HG03457 (cell line): ENCODE data around the gene DIS3L2.

Experiments used
- ATAC-seq: cut with Tn5 transposase; IDR thresholded peaks from one replicate; pipeline ENCODE4 v1.9.1; 2021; ENCODE audit warnings: moderate number of reproducible peaks; ENCODE audit not compliant: unreplicated experiment

Gene DIS3L2

DNA sequence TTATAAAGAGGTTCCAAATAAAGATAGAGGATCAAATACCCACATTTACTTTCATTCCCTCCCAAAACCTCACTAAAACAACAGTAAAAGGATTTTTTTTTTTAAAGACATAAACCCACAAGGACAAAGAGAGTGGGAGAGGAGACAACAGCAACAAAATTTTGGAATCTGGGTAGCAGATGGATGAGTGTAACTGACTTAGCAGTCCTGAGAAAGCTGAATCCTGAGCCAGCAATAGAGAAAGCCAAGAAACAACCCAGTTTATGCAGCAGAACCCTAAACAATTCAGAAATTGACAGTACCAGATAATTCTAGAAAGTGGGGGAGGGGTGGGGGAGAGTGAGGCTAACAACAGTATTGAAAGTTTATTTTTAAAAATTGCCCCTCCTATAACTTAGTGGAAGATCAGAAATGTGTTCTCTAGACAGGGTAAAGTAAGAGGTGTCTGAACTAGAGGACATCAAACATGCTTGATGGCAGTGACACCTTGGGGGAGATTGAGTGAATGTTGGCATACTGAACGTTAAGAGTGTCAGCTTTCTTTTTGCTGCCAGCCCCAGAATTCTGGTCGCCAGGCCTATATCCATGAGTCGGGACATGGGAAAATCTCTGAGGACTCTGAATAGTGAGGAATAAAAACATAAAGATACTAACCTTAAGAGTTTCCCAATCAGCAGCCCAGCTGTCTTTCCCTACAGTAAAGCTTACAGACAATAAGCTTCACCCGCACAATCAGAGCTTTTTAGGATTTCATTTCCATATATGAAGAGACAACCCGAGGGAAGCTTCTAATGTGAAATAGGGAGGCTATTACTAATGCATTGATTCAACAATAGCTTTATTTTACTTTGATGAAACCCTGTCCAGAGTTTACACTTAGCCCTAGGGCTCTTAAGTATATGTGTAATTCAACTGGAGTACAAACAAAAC is 289.0 kb downstream of the DIS3L2 start:
- ATAC-seq: no peak

DNA sequence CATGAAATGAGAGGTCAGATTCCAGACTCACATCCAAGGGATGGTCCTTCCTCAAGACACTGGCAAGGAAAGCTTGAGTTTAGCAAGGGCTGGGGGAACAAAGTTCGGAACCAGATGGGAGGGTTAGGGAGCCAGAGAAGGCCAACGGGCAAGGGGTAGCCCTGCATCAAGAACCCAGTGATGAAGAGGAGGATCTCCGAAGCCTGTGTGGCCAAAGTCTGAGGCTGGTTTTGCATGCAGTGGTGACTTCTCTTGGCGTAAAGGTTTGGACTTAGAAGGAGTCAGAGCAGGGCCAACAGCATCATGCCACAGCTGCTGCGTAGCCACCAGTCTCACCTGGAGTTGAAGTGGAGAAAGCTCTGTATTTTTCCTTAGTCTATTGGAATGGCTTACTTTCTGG is 293.5 kb downstream of the DIS3L2 start:
- ATAC-seq: no peak

- ATAC-seq: no peak
Observed at GRCh38 chr2:232260075-232260474, 298.6 kb downstream of the DIS3L2 start.

- ATAC-seq: no peak
Observed at GRCh38 chr2:232261776-232262175, 300.3 kb downstream of the DIS3L2 start.

- no peak for ATAC-seq
Observed at GRCh38 chr2:232263295-232263694, 301.8 kb downstream of the DIS3L2 start.

GRCh38 chr2:232264081-232264480 is 302.6 kb downstream of the DIS3L2 start:
- no peak for ATAC-seq

DNA sequence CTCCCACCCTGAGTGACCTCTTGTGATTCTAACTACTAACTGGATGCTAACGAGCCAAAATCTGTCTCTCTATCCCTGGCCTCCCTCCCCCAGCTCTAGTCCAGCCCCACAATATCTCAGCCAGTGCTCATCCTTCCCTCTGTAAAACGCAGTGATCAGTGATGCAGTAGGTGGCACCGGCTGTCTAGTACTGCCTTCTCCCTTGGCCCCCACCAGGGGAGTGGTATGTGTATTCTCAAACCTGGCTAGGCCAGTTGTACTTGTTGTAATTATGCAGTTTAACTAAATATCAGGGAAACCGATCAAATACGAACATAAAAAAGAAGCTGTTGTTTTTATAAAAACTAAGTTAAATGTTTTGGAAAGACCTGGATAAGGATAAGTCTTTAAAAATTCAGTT is 303.8 kb downstream of the DIS3L2 start:
- ATAC-seq: no peak

- ATAC-seq: no peak
Observed at GRCh38 chr2:232268636-232269165, 307.2 kb downstream of the DIS3L2 start.

DNA sequence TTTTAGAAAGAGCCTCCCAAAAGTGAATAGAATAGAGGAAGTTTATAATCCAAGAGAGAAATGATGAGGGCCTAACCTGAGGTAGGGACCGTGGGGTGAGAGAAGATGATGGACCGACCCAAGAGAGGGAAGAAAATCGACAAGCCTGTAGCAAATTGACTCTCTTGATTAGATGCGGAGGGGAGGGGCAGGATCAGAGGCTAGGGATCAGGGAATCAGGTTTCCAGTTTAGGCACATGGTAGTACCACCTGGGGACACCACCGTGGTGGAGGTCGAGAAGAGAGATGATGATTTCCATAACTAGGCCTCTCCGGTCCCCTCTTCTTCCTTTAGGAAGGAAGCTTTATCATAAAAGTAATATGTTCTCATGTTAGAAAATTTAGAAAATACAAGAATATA is 308.4 kb downstream of the DIS3L2 start:
- ATAC-seq: no peak

GRCh38 chr2:232273903-232274643 is 312.6 kb downstream of the DIS3L2 start:
- ATAC-seq: no peak

- ATAC-seq: no peak
Observed at GRCh38 chr2:232275670-232276069, 314.2 kb downstream of the DIS3L2 start.

DNA sequence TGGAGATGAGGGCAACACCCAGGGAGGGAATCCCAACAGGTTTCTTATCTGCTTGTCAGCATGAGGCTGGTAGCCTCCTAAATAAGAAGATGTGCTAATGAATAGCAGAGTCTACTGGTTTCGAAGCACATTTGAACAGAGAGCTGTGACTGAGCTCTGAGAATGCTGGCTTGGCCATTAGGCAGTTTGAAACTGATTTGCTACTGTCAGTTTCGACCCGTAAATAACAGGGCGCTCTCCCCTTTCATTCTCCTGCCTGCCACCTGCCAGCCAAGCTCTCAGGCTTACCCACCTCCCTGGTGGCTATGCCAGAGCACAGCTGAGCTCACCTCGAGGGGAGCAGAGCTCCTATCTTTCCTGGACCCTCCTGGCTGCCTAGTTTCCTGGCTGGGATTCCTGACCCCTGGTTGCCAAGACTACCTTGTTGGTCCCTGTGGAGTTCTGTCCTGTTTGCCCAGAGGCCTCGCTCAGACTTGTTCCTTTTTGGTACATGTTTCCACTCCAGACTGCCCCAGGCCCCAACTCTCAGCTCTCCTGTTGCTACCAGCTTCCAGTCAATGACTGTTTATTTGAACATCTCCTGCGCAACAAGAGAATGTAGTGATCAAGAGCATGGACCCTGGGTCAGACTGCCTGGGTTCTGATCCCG is 314.7 kb downstream of the DIS3L2 start:
- ATAC-seq: no peak

DNA sequence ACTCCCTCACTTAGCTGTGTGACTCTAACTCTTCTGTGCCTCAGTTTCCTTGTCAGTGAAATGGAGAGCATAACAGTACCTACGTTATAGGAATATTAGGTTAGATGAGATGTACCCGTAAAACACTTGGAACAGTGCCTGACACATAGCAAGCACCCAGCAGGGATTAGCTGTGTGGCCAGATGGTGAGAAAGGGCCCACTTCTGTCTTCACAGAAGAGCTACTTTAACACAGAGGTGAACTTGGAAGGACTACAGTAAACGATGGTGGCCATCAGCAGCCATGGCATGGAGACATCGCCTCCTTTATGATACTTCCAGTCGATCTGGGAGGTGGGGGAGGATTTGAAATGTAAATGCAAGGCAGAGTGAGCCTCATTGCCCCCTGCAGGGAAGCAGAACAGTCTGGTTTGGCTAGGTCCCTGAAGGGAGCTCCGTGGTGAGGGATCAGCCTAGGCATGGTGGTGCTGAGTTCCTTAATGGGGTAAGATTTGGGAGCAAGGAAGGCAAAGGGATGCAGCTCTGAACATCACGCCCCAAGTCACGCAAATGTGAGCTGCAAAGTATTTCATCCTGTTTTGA is 315.3 kb downstream of the DIS3L2 start:
- ATAC-seq: no peak

- no peak for ATAC-seq
Observed at GRCh38 chr2:232278534-232278933, 317.0 kb downstream of the DIS3L2 start.

DNA sequence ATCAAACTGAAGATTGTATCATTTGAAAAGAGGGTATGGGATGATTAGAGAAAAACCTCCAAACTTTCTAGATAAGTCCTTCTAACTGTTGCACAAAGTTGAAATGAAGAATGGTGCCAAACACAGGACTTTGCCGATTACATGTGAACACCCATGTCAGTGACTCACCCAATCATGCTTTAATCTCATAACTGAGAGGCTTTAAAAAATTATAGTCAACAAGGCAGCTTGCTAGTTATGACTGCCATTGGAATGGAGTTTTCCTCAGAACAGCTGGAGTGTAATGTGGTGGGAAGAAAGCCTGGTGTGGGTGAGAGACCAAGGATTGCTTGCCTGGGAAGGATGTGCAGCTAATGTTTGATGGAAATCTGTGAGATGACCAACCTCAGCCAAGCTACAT is 318.8 kb downstream of the DIS3L2 start:
- ATAC-seq: no peak

DNA sequence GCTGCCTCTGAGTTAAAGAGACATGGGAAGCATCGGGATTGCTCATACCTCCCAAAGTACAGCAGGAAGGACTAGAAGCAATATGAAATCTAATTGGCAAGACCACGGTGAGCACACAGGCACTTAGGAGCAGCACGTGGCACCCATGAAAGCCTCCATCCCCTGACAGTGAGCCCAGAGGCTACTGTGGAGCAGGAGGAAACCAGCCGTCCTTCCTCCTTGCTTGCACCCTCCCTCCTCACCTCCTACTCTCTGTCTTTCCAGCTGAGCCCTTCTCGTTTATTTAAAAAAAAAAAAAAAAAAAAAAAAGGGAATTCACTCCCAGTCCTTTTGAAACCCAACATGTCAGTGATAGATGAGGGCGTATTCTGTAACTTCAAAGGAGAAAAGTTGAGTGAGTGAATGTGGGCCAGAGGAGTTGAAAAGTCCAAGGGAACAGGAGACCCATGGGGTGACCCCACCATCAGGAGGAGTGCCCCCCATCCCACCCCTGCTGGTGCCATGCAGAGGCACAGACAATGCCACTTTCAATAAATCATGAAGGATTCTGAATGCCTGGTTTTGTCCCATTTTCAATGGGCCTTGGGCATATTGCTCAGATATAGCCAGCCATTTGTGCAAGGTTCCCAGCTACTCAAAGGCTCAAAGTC is 320.5 kb downstream of the DIS3L2 start:
- ATAC-seq: no peak

- ATAC-seq: no peak
Observed at GRCh38 chr2:232282508-232283055, 321.1 kb downstream of the DIS3L2 start.

GRCh38 chr2:232286001-232286868 is 324.7 kb downstream of the DIS3L2 start:
- ATAC-seq: no peak

DNA sequence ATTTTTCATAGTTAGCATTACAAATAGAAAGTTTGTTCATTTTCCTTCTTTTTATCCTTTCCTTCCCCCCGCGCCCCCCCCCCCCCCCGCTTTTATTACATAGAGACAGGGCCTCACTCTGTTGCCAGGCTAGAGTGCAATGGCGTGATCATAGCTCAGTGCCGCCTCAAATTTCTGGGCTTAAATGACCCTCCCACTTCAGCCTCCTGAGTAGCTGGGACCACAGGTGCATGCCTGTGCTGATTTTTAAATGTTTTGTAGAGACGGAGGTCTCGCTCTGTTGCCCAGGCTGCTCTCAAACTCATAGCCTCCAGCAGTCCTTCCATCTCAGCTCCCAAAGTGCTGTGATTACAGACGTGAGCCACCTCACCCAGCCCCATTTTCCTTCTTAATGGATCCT is 325.8 kb downstream of the DIS3L2 start:
- no peak for ATAC-seq
